Measurements from ENCODE around the gene TMEM192.

GRCh38 chr4:165154482-165154881 lies 41.8 kb upstream of the TMEM192 start:
- no peak for TF ChIP-seq POLR2A (IDR thresholded peaks at IDR 0.05)
- no peak for TF ChIP-seq CTCF (IDR thresholded peaks at IDR 0.05)
- TF ChIP-seq POLR2AphosphoS5 (IDR thresholded peaks at IDR 0.05), result no peak
